ENCODE results near the gene LRRFIP1. TPM values are rescaled to one million over a fixed set of nuclear protein-coding genes. Genes with fewer than 3 reads are reported as not detected.

The LRRFIP1 gene
- total and polyA plus RNA-seq, 2 of the 13 experiments (the other 11 are each of a cell fraction or from before 2014, with no cell fraction given), result 15.9 to 40.5 TPM

DNA sequence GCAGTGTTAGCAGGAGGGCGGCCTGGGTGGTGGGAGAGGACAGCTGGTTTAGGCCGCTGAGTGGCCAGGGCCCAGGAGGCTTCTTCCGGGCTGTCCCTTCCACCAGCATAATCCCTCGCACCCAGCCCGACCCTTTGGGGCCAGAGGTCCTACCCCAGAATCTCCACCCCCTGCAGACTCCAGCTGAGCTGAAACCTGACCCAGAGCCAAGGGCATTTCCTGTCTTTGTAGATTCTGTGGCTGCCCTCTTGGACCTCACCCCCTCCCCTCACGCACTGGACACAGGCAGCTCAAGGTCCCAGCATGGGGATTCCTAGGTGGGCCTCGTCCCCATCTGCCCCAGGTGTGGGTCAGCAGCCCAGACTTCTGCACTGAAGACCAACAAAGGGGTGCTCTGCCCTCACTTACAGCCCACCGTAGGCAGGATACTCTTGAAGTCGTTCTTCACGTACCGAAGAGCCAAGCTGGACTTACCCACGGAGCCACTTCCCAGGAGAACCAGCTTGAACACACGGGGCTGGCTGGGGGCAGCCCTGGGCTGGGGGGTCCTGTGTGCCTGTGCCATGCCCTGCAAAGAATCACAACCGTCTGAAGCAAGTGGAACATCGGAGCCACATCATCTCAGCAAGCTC lies 41.7 kb upstream of the LRRFIP1 start (continued):
- TF ChIP-seq, protein P1, sequence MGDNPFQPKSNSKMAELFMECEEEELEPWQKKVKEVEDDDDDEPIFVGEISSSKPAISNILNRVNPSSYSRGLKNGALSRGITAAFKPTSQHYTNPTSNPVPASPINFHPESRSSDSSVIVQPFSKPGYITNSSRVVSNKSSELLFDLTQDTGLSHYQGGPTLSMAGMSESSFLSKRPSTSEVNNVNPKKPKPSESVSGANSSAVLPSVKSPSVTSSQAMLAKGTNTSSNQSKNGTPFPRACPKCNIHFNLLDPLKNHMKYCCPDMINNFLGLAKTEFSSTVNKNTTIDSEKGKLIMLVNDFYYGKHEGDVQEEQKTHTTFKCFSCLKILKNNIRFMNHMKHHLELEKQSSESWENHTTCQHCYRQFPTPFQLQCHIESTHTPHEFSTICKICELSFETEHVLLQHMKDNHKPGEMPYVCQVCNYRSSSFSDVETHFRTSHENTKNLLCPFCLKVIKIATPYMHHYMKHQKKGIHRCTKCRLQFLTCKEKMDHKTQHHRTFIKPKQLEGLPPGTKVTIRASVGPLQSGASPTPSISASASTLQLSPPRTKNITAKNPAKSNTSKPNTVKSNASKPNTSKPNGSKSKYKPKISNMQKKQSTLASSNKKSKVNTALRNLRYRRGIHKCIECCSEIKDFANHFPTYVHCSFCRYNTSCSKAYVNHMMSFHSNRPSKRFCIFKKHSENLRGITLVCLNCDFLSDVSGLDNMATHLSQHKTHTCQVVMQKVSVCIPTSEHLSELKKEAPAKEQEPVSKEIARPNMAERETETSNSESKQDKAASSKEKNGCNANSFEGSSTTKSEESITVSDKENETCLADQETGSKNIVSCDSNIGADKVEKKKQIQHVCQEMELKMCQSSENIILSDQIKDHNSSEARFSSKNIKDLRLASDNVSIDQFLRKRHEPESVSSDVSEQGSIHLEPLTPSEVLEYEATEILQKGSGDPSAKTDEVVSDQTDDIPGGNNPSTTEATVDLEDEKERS (CRISPR knock-in tag; IDR thresholded peaks at IDR 0.05), result peak; percentile 85; the same call in 1 of the 2 replicates
- TF ChIP-seq HNF4A (CRISPR knock-in tag; IDR thresholded peaks at IDR 0.05) (peak; percentile 100), CBX2 (IDR thresholded peaks at IDR 0.05; ENCODE audit: low read depth, low read length) (no peak), CBX2 (CRISPR knock-in tag; IDR thresholded peaks at IDR 0.05; ENCODE audit: low read depth) (peak; percentile 63; the same call in 1 of the 2 replicates), MEIS1 (CRISPR knock-in tag; IDR thresholded peaks at IDR 0.05; ENCODE audit: borderline replicate concordance) (no peak; the same call in 1 of the 2 replicates), HDAC1 (CRISPR knock-in tag; IDR thresholded peaks at IDR 0.05) (peak; percentile 96), ZFP37 (CRISPR knock-in tag; IDR thresholded peaks at IDR 0.05; ENCODE audit: borderline replicate concordance) (peak; percentile 79; the same call in 1 of the 2 replicates)
- TF ChIP-seq, protein P2, sequence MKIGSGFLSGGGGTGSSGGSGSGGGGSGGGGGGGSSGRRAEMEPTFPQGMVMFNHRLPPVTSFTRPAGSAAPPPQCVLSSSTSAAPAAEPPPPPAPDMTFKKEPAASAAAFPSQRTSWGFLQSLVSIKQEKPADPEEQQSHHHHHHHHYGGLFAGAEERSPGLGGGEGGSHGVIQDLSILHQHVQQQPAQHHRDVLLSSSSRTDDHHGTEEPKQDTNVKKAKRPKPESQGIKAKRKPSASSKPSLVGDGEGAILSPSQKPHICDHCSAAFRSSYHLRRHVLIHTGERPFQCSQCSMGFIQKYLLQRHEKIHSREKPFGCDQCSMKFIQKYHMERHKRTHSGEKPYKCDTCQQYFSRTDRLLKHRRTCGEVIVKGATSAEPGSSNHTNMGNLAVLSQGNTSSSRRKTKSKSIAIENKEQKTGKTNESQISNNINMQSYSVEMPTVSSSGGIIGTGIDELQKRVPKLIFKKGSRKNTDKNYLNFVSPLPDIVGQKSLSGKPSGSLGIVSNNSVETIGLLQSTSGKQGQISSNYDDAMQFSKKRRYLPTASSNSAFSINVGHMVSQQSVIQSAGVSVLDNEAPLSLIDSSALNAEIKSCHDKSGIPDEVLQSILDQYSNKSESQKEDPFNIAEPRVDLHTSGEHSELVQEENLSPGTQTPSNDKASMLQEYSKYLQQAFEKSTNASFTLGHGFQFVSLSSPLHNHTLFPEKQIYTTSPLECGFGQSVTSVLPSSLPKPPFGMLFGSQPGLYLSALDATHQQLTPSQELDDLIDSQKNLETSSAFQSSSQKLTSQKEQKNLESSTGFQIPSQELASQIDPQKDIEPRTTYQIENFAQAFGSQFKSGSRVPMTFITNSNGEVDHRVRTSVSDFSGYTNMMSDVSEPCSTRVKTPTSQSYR (CRISPR knock-in tag; IDR thresholded peaks at IDR 0.05; ENCODE audit: borderline replicate concordance), result peak; percentile 84
- TF ChIP-seq, protein P3, sequence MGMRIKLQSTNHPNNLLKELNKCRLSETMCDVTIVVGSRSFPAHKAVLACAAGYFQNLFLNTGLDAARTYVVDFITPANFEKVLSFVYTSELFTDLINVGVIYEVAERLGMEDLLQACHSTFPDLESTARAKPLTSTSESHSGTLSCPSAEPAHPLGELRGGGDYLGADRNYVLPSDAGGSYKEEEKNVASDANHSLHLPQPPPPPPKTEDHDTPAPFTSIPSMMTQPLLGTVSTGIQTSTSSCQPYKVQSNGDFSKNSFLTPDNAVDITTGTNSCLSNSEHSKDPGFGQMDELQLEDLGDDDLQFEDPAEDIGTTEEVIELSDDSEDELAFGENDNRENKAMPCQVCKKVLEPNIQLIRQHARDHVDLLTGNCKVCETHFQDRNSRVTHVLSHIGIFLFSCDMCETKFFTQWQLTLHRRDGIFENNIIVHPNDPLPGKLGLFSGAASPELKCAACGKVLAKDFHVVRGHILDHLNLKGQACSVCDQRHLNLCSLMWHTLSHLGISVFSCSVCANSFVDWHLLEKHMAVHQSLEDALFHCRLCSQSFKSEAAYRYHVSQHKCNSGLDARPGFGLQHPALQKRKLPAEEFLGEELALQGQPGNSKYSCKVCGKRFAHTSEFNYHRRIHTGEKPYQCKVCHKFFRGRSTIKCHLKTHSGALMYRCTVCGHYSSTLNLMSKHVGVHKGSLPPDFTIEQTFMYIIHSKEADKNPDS (CRISPR knock-in tag; IDR thresholded peaks at IDR 0.05), result 0 out of 2 replicates have a peak, but pooled peaks have one; percentile 29
- TF ChIP-seq, protein P4, sequence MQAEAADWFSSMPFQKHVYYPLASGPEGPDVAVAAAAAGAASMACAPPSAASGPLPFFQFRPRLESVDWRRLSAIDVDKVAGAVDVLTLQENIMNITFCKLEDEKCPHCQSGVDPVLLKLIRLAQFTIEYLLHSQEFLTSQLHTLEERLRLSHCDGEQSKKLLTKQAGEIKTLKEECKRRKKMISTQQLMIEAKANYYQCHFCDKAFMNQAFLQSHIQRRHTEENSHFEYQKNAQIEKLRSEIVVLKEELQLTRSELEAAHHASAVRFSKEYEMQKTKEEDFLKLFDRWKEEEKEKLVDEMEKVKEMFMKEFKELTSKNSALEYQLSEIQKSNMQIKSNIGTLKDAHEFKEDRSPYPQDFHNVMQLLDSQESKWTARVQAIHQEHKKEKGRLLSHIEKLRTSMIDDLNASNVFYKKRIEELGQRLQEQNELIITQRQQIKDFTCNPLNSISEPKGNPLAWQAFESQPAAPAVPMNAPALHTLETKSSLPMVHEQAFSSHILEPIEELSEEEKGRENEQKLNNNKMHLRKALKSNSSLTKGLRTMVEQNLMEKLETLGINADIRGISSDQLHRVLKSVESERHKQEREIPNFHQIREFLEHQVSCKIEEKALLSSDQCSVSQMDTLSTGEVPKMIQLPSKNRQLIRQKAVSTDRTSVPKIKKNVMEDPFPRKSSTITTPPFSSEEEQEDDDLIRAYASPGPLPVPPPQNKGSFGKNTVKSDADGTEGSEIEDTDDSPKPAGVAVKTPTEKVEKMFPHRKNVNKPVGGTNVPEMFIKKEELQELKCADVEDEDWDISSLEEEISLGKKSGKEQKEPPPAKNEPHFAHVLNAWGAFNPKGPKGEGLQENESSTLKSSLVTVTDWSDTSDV (CRISPR knock-in tag; IDR thresholded peaks at IDR 0.05), result no peak
- TF ChIP-seq, protein P5, sequence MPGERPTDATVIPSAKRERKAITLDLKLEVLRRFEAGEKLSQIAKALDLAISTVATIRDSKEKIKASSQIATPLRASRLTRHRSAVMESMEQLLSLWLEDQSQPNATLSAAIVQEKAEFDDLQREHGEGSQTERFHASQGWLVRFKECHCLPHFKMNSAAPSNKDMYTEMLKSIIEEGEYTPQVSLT (CRISPR knock-in tag; IDR thresholded peaks at IDR 0.05; ENCODE audit: borderline replicate concordance, low read depth), result no peak
- TF ChIP-seq, protein P6, sequence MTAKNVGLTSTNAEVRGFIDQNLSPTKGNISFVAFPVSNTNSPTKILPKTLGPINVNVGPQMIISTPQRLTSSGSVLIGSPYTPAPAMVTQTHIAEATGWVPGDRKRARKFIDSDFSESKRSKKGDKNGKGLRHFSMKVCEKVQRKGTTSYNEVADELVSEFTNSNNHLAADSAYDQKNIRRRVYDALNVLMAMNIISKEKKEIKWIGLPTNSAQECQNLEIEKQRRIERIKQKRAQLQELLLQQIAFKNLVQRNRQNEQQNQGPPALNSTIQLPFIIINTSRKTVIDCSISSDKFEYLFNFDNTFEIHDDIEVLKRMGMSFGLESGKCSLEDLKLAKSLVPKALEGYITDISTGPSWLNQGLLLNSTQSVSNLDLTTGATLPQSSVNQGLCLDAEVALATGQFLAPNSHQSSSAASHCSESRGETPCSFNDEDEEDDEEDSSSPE (CRISPR knock-in tag; IDR thresholded peaks at IDR 0.05), result peak; percentile 74
- TF ChIP-seq, protein P7, sequence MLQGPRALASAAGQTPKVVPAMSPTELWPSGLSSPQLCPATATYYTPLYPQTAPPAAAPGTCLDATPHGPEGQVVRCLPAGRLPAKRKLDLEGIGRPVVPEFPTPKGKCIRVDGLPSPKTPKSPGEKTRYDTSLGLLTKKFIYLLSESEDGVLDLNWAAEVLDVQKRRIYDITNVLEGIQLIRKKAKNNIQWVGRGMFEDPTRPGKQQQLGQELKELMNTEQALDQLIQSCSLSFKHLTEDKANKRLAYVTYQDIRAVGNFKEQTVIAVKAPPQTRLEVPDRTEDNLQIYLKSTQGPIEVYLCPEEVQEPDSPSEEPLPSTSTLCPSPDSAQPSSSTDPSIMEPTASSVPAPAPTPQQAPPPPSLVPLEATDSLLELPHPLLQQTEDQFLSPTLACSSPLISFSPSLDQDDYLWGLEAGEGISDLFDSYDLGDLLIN (CRISPR knock-in tag; IDR thresholded peaks at IDR 0.05; ENCODE audit: borderline replicate concordance), result peak; percentile 60; the same call in 1 of the 2 replicates

All from HepG2 (cell line).